ENCODE results near the gene HCN2. TPM values are rescaled to one million over a fixed set of nuclear protein-coding genes. Genes with fewer than 3 reads are reported as not detected.

HCN2 gene
- total and polyA plus RNA-seq, 10 of the 15 experiments (the other 5 are each of a cell fraction or from before 2014, with no cell fraction given): 0.01 to 0.54 (median 0.08) TPM; not detected in 4

- TF ChIP-seq ZBTB4 (CRISPR knock-in tag; IDR thresholded peaks at IDR 0.05): no peak
- TF ChIP-seq CBX3 (IDR thresholded peaks at IDR 0.05; ENCODE audit: borderline replicate concordance, low read depth): no peak
- 0 out of 2 replicates have a peak, but pooled peaks have one; percentile 13 for TF ChIP-seq BCL11A (IDR thresholded peaks at IDR 0.05; ENCODE audit: low read depth, low read length)
- TF ChIP-seq HDGF (IDR thresholded peaks at IDR 0.05): peak; percentile 68
- TF ChIP-seq ATF7 (IDR thresholded peaks at IDR 0.05; ENCODE audit: low read depth): 0 out of 2 replicates have a peak, but pooled peaks have one; percentile 35
- TF ChIP-seq PAX5 (IDR thresholded peaks at IDR 0.05; ENCODE audit: borderline replicate concordance, low read depth, low read length): peak; percentile 93
- no peak for TF ChIP-seq ELK1 (IDR thresholded peaks at IDR 0.05; ENCODE audit: low read depth, low read length)
- peak; percentile 56 for TF ChIP-seq POLR2A (IDR thresholded peaks at IDR 0.05; ENCODE audit: low read depth, low read length)
- TF ChIP-seq TAF1 (IDR thresholded peaks at IDR 0.05; ENCODE audit: borderline replicate concordance, low read depth, low read length): 0 out of 2 replicates have a peak, but pooled peaks have one; percentile 19
- TF ChIP-seq CREM (IDR thresholded peaks at IDR 0.05; ENCODE audit: low read depth): no peak
- peak; percentile 30; the same call in 1 of the 2 replicates for TF ChIP-seq RELB (IDR thresholded peaks at IDR 0.05; ENCODE audit: low read depth)
- peak; percentile 28; the same call in 1 of the 2 replicates for TF ChIP-seq DPF2 (IDR thresholded peaks at IDR 0.05)
- TF ChIP-seq NBN (IDR thresholded peaks at IDR 0.05): 0 out of 2 replicates have a peak, but pooled peaks have one; percentile 56
- TF ChIP-seq NKRF (conservative IDR thresholded peaks at IDR 0.05): peak; percentile 44; the same call in 1 of the 2 replicates
- 0 out of 2 replicates have a peak, but pooled peaks have one; percentile 31 for TF ChIP-seq CHD2 (IDR thresholded peaks at IDR 0.05; ENCODE audit: borderline replicate concordance, low read depth, low read length)
- no peak for TF ChIP-seq JUND (IDR thresholded peaks at IDR 0.05; ENCODE audit: low read depth, low read length)
- TF ChIP-seq ETV6 (conservative IDR thresholded peaks at IDR 0.05 in 1 of 2, IDR thresholded peaks at IDR 0.05 in 1 of 2; ENCODE audit: borderline replicate concordance in 1 of 2, low read depth in 1 of 2): no peak
- peak; percentile 83 for TF ChIP-seq MEF2B (IDR thresholded peaks at IDR 0.05; ENCODE audit: partially characterized antibody, poor library complexity, severe bottlenecking)
- TF ChIP-seq BHLHE40 (IDR thresholded peaks at IDR 0.05; ENCODE audit: borderline replicate concordance in 1 of 2, low read depth in 2 of 2, low read length in 1 of 2): peak; percentile 42 to 71; a peak in 1 of 4 replicates
- peak; percentile 69 for TF ChIP-seq GATAD2B (conservative IDR thresholded peaks at IDR 0.05; ENCODE audit: low read depth)
- peak; percentile 47; the same call in 1 of the 2 replicates for TF ChIP-seq MTA2 (IDR thresholded peaks at IDR 0.05; ENCODE audit: low read depth)
- TF ChIP-seq TARDBP (IDR thresholded peaks at IDR 0.05; ENCODE audit: borderline replicate concordance): no peak
These were observed 14.8 kb upstream of the HCN2 start (continued) for GRCh38 chr19:574658-575526.
